ENCODE results near the gene HFE.
"Not testable (repeated sequence)": the region's sequence is repeated elsewhere in the genome, so short reads cannot be mapped to it uniquely, and the experiment has no call there.

Gene HFE

DNA sequence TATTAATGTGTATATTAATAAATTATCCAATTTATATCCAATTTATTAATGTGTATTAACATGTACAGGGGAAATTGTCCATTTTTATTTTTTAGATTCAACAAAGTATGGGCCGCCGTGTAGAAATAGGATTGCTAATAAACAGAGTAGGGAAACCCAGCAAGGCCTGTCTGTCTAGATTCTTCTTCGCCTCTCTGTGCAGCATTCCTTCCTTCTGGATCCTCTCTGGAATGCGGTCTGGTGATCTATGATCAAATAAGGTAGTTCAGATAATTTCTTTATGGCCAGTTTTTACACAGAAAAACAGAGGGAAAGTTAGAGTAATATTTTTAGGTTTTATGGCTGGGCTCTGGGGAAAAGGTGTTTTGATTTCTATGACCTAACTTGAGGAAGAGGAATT, 19.9 kb upstream of the HFE start:
- TF ChIP-seq, protein P1, sequence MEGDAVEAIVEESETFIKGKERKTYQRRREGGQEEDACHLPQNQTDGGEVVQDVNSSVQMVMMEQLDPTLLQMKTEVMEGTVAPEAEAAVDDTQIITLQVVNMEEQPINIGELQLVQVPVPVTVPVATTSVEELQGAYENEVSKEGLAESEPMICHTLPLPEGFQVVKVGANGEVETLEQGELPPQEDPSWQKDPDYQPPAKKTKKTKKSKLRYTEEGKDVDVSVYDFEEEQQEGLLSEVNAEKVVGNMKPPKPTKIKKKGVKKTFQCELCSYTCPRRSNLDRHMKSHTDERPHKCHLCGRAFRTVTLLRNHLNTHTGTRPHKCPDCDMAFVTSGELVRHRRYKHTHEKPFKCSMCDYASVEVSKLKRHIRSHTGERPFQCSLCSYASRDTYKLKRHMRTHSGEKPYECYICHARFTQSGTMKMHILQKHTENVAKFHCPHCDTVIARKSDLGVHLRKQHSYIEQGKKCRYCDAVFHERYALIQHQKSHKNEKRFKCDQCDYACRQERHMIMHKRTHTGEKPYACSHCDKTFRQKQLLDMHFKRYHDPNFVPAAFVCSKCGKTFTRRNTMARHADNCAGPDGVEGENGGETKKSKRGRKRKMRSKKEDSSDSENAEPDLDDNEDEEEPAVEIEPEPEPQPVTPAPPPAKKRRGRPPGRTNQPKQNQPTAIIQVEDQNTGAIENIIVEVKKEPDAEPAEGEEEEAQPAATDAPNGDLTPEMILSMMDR (IDR thresholded peaks at IDR 0.05; ENCODE audit: insufficient read depth, low read depth, low read length, missing control alignments) = no peak
- DNase-seq (ENCODE audit: low read depth) = peak; percentile 49
- no peak overlapping the region for H3K4me3 ChIP-seq (ENCODE audit: low read length)

DNA sequence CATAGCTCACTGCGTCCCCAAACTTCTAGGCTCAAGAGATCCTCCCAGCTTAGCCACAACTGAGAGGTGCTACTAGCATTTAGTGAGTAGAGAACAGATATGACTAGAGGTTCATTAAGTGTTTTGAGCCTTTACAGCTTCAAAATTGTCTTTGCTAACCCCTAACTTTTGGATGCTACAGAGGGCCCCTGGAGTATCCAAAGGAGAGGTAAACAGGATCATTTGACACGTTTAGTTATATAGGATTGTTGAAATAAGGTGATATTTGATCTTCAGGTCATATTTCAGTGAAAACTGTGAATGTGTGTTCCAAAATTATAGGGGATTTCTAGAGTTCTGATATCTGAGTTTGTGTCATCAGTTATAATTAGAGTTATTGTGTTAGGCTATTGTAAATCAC, 19.2 kb upstream of the HFE start:
- no peak for DNase-seq (ENCODE audit: low read depth)
- TF ChIP-seq, protein P1 (IDR thresholded peaks at IDR 0.05; ENCODE audit: insufficient read depth, low read depth, low read length, missing control alignments) = no peak
- no peak overlapping the region for H3K4me3 ChIP-seq (ENCODE audit: low read length)

DNA sequence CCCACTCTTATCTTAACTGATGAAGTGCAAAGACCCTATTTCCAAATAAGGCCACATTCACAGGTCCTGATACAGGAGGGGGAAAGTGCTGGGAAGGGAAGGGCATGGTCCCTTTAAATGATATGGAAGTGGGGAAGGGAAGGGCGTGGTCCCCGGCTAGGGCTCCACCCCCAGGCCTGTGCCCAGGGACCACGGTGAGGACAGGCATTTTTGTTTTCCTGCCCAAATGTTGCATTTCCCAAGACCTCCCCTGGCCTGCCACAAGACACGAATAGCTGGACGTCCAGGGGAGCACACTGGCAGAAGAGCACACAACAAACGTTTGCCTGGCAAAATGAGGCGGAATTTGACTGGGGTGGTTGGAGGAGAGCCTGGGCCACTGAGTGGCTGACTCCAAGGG, 16.1 kb upstream of the HFE start:
- H3K4me3 ChIP-seq (ENCODE audit: low read length) = no peak overlapping the region
- no peak for DNase-seq (ENCODE audit: low read depth)
- TF ChIP-seq, protein P1 (IDR thresholded peaks at IDR 0.05; ENCODE audit: insufficient read depth, low read depth, low read length, missing control alignments) = no peak

DNA sequence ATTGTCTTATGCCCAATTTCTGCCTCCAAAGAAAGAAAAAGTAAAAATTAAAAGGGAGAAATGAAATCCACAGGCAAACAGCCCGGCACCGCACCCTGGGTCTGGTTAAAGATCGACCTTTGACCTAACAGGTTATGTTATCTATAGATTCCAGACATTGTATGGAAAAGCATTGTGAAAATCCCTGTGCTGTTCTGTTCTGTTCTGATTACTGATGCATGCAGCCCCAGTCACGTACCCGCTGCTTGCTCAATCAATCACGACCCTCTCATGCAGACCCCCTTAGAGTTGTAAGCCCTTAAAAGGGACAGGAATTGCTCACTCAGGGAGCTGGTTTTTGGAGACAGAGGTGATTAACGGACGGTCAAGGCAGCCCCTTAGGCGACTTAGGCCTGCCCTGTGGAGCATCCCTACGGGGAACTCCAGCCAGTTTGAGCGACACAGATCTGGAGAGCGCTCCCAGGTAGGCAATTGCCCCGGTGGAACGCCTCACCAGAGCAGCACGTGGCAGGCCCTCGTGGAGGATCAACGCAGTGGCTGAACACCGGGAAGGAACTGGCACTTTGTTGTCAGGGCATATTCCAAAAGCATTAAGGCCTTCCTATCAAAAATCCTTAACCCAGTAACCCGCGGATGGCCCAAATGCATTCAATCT, 12.0 kb upstream of the HFE start:
- TF ChIP-seq, protein P1 (IDR thresholded peaks at IDR 0.05; ENCODE audit: insufficient read depth, low read depth, low read length, missing control alignments) = no peak
- no peak for DNase-seq (ENCODE audit: low read depth)
- H3K4me3 ChIP-seq (ENCODE audit: low read length) = no peak overlapping the region

DNA sequence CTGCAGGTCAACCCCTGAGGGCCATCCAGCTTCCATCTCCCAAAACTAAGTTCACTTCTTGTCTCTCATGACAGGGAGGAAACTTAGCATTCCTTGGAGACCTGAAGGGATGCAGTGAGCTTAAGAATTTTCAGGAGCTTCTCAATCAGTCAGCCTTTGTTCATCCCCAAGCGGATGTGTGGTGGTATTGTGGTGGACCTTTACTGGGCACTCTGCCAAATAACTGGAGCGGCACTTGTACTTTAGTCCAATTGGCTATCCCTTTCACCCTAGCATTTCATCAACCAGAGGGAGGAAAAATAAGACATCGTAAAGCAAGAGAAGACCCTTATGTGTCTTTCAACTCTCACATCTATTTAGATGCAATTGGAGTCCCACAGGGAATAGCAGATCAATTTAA, 9.2 kb upstream of the HFE start:
- DNase-seq (ENCODE audit: low read depth); H3K4me3 ChIP-seq (ENCODE audit: low read length): not testable (repeated sequence)

DNA sequence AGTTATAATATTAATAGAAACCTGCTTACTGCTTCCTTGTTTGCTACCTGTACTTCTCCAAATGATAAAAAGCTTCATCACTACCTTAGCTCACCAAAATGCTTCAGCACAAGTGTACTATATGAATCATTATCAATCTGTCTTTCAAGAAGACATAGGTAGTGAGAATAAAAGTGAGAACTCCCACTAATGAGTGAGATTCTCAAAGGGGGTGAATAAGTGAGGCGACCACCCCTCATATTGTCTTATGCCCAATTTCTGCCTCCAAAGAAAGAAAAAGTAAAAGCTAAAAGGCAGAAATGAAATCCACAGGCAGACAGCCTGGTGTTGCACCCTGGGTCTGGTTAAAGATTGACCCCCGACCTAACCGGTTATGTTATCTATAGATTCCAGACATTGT, 6.1 kb upstream of the HFE start:
- H3K4me3 ChIP-seq (ENCODE audit: low read length) = not testable (repeated sequence)

DNA sequence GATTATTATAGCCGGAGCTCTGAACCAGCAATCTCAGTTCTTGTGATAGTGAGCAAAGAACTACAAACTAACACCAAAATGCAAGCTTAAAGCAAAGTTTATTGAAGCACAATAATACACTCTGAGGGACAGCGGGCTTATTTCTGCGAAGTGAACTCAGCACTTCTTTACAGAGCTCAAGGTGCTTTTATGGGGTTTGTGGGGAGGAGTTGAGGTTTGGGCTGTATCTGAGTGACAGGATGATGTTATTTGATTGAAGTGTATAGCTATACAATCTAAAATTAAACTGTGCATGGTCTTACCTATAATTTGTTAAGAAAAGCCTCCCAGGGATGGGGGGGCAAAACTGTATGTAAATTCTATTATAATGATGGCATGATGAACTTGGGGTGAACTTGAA, 1.0 kb upstream of the HFE start:
- DNase-seq (ENCODE audit: low read depth) = no peak
- TF ChIP-seq, protein P1 (IDR thresholded peaks at IDR 0.05; ENCODE audit: insufficient read depth, low read depth, low read length, missing control alignments) = no peak
- no peak overlapping the region for H3K4me3 ChIP-seq (ENCODE audit: low read length)

More for the DNA sequence above, 6.1 kb upstream of the HFE start:
- not testable (repeated sequence) for DNase-seq (ENCODE audit: low read depth)

DNA sequence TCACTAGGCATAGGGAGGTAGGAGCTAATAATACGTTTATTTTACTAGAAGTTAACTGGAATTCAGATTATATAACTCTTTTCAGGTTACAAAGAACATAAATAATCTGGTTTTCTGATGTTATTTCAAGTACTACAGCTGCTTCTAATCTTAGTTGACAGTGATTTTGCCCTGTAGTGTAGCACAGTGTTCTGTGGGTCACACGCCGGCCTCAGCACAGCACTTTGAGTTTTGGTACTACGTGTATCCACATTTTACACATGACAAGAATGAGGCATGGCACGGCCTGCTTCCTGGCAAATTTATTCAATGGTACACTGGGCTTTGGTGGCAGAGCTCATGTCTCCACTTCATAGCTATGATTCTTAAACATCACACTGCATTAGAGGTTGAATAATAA, 1.1 kb downstream of the HFE start:
- H3K4me3 ChIP-seq (ENCODE audit: low read length) = peak overlapping the region; percentile 83
- no peak for DNase-seq (ENCODE audit: low read depth)

More for the DNA sequence above, 1.1 kb downstream of the HFE start:
- TF ChIP-seq, protein P1 (IDR thresholded peaks at IDR 0.05; ENCODE audit: insufficient read depth, low read depth, low read length, missing control alignments) = no peak

All from epithelial cell of esophagus (primary cell).